Activated CD8-positive, alpha-beta T cell treated with anti-CD3 and anti-CD28 coated beads for 36 hours (primary cell): ENCODE data around the gene FAM13C. TPM values are rescaled to one million over a fixed set of nuclear protein-coding genes. Genes with fewer than 3 reads are reported as not detected.
"Not testable (repeated sequence)": the region's sequence is repeated elsewhere in the genome, so short reads cannot be mapped to it uniquely, and the experiment has no call there.

ENCODE experiments used
- ATAC-seq: fragments of 200-7000 bp; cut with Tn5 transposase; one replicate; pipeline ENCODE4 v1.10.0; 2021; ENCODE audit warnings: mild to moderate bottlenecking, moderate library complexity
- CTCF ChIA-PET: fragments of 350-600 bp; sonication (Branson Sonifier 250); formaldehyde crosslinking; loops from one replicate; lab custom pipeline; 2021; ENCODE audit warnings: antibody characterized with exemption; lab: Charles Lee
- POLR2A ChIA-PET: fragments of 350-600 bp; sonication (Branson Sonifier 250); formaldehyde crosslinking; loops from one replicate; lab custom pipeline; 2021; ENCODE audit warnings: antibody characterized with exemption; lab: Charles Lee
- DNase-seq: peaks from one replicate; pipeline ENCODE4 v3.0.0-alpha.2; 2020
- H3K27ac Mint-ChIP-seq: one replicate; pipeline ENCODE4 v1.8.0; 2021; ENCODE audit warnings: mild to moderate bottlenecking, mixed read lengths
- H3K27me3 Mint-ChIP-seq: one replicate; pipeline ENCODE4 v1.8.0; 2021; ENCODE audit warnings: mixed read lengths
- H3K36me3 Mint-ChIP-seq: one replicate; pipeline ENCODE4 v1.8.0; 2021; ENCODE audit warnings: low read depth, mixed read lengths
- H3K4me1 Mint-ChIP-seq: one replicate; pipeline ENCODE4 v1.8.0; 2021; ENCODE audit warnings: low read depth, mixed read lengths
- H3K4me3 Mint-ChIP-seq: one replicate; pipeline ENCODE4 v1.8.0; 2021; ENCODE audit warnings: mild to moderate bottlenecking, moderate library complexity, mixed read lengths
- H3K9me3 Mint-ChIP-seq: one replicate; pipeline ENCODE4 v1.8.0; 2021; ENCODE audit warnings: mixed read lengths
- CTCF ChIP-seq: fragments of 200-600 bp; IDR thresholded peaks from one replicate; pipeline ENCODE4 v1.8.0; 2022; ENCODE audit warnings: antibody characterized with exemption, mild to moderate bottlenecking
- intact Hi-C: fragments of 100-400 bp; cut with micrococcal nuclease; formaldehyde crosslinking; loops from one replicate; pipeline ENCODE4 v1.10.0; 2022
- total RNA-seq, 2 experiments: library from RNA; stranded (reverse); gene quantifications; one replicate each; pipeline ENCODE4 v1.2.3, GENCODE V29; 2021

The FAM13C gene
- total RNA-seq, 2 experiments from 2014 or later, result not detected

DNA sequence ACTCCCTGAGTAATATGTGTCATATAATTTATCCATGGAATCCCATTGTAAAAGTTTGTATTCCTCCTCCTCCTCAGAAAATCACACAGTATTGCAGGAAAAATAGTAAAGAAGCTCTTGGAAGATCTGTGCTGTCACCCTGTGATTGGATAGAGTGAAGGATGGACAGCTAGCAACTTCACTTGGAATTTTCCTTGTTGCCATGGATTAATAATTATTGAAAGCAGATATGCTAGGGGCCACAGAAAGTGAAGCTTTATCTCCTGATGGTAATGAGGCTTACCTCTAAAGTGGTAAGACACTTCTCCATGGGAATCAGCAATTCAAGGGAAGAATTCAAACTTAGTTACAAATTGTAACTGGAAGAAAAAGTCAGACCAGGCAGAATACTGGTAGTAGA is 137.1 kb downstream of the FAM13C start:
- Mint-ChIP-seq H3K9me3 (no peaks in the 10 kb centered on the region), H3K4me3 (no peak overlapping the region), H3K4me1 (no peaks in the 10 kb centered on the region), H3K27me3 (no peaks in the 10 kb centered on the region), H3K36me3 (no peaks in the 10 kb centered on the region), H3K27ac (no peak overlapping the region)
- intact Hi-C loops, result no loop called here
- TF ChIP-seq CTCF, result no peak
- no peak for ATAC-seq
- ChIA-PET CTCF (no interaction called here), POLR2A (no interaction called here)
- DNase-seq, result no peak

DNA sequence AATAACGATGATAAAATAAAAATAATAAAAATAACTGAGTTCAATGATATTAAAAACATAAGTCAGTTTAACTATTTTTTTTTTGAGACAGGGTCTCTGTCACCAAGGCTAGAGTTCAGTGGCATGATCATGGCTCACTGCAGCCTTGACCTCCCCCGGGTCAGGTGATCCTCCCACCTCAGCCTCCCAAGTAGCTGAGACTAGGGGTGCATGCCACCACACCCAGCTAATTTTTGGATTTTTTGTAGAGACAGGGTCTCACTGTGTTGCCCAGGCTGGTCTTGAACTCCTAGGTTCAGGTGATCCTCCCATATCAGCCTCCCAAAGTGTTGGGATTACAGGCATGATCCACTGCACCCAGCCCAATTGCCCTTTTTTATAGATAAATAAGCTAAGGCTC is 138.8 kb downstream of the FAM13C start:
- H3K27ac Mint-ChIP-seq, H3K9me3 Mint-ChIP-seq, POLR2A ChIA-PET, ATAC-seq, DNase-seq, H3K27me3 Mint-ChIP-seq, H3K36me3 Mint-ChIP-seq, H3K4me1 Mint-ChIP-seq, intact Hi-C loops, CTCF ChIA-PET, H3K4me3 Mint-ChIP-seq: not testable (repeated sequence)

- ATAC-seq, result no peak
- POLR2A ChIA-PET, result no interaction called here
Observed at GRCh38 chr10:59222788-59223187, 139.6 kb downstream of the FAM13C start.

GRCh38 chr10:59216178-59216869 is 146.0 kb downstream of the FAM13C start:
- Mint-ChIP-seq H3K27ac (no peak overlapping the region), H3K4me3 (no peak overlapping the region), H3K9me3 (no peaks in the 10 kb centered on the region), H3K36me3 (no peaks in the 10 kb centered on the region), H3K27me3 (no peaks in the 10 kb centered on the region), H3K4me1 (no peaks in the 10 kb centered on the region)
- ChIA-PET POLR2A (no interaction called here), CTCF (no interaction called here)
- intact Hi-C loops, result no loop called here
- ATAC-seq, result no peak
- no peak for DNase-seq
- TF ChIP-seq CTCF, result no peak

More at GRCh38 chr10:59222788-59223187, 139.6 kb downstream of the FAM13C start:
- H3K4me1 Mint-ChIP-seq, result no peaks in the 10 kb centered on the region
- CTCF ChIA-PET, result no interaction called here
- H3K9me3 Mint-ChIP-seq, result no peaks in the 10 kb centered on the region
- no peaks in the 10 kb centered on the region for H3K27me3 Mint-ChIP-seq
- no peak overlapping the region for H3K27ac Mint-ChIP-seq
- H3K36me3 Mint-ChIP-seq, result no peaks in the 10 kb centered on the region
- no peak overlapping the region for H3K4me3 Mint-ChIP-seq
- no peak for DNase-seq
- no peak for TF ChIP-seq CTCF
- intact Hi-C loops, result no loop called here

GRCh38 chr10:59214160-59214559 is 148.2 kb downstream of the FAM13C start:
- H3K9me3 Mint-ChIP-seq, result no peaks in the 10 kb centered on the region
- H3K4me3 Mint-ChIP-seq, result no peak overlapping the region
- TF ChIP-seq CTCF, result no peak
- H3K36me3 Mint-ChIP-seq, result no peaks in the 10 kb centered on the region
- intact Hi-C loops, result no loop called here
- no peaks in the 10 kb centered on the region for H3K27me3 Mint-ChIP-seq
- CTCF ChIA-PET, result no interaction called here
- no peaks in the 10 kb centered on the region for H3K4me1 Mint-ChIP-seq
- DNase-seq (no peak), ATAC-seq (no peak)
- POLR2A ChIA-PET, result no interaction called here
- H3K27ac Mint-ChIP-seq, result no peak overlapping the region
